Fibroblast of lung (primary cell): ENCODE measurements around the gene FCGR3B.
"Not testable (repeated sequence)": the region's sequence is repeated elsewhere in the genome, so short reads cannot be mapped to it uniquely, and the experiment has no call there.

ENCODE experiments used
- CTCF ChIP-seq, 2 donors: IDR thresholded peaks in 1 of 2; conservative IDR thresholded peaks in 1 of 2; 1 replicate in 1 of 2; 2 replicates in 1 of 2; pipeline ENCODE4 v1.5.1; 2011 to 2012; ENCODE audit warnings: low read length in 2 of 2, control low read depth in 1 of 2, inconsistent platforms in 1 of 2, low read depth in 1 of 2, mild to moderate bottlenecking in 1 of 2
- EZH2 ChIP-seq: IDR thresholded peaks from 2 replicates; pipeline ENCODE4 v1.5.1; 2012; ENCODE audit warnings: low read length, control low read depth, mild to moderate bottlenecking; ENCODE audit errors: missing control alignments

- not testable (repeated sequence) for TF ChIP-seq CTCF (conservative IDR thresholded peaks at IDR 0.05 in 1 of 2, IDR thresholded peaks at IDR 0.05 in 1 of 2; ENCODE audit: low read depth in 1 of 2, low read length in 2 of 2); EZH2
These were observed 7.5 kb downstream of the FCGR3B start for GRCh38 chr1:161623401-161624051.
